OCI-LY1 (cell line): ENCODE data around the gene NLRP6.

Source experiments
- EZH2 ChIP-seq: fragments of 200-600 bp; sonication (generic), shearing (Covaris generic); IDR thresholded peaks from 2 replicates; pipeline ENCODE4 v1.8.0; 2017; ENCODE audit warnings: borderline replicate concordance, mixed run types, mild to moderate bottlenecking, antibody characterized with exemption, low read length, moderate library complexity, mixed read lengths
- TF ChIP-seq, protein P1 (sequence below): fragments of 200-600 bp; sonication (generic), shearing (Covaris generic); IDR thresholded peaks from 2 replicates; pipeline ENCODE4 v1.5.1; 2017; ENCODE audit warnings: mild to moderate bottlenecking, antibody characterized with exemption, low read length, moderate library complexity, mixed read lengths

DNA sequence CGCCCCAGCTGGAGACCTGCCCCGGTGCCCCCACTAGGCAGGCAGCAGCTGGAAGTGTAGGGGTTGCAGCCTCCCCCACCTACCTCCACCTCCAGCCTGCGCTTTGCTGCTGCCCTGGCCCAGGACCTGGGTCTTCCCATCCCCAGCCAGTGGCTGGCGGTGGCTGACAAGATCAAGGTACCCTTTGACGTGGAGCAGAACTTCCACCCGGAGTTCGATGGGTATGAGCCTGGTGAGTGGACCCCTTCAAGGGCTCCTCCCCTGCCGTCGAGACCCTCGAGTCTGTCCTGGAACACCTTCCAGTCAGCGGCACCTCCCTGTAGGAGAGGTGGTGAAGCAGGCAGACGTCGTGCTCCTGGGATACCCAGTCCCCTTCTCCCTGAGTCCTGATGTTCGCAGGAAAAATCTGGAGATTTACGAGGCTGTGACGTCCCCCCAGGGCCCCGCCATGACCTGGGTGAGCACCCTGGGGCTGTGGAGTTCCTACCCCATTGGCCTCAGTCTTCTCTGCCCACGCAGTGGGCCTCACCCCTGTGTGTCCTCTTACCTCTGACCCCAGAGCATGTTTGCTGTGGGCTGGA, 15.2 kb downstream of the NLRP6 start:
- no peak for TF ChIP-seq EZH2
- TF ChIP-seq, protein P1, sequence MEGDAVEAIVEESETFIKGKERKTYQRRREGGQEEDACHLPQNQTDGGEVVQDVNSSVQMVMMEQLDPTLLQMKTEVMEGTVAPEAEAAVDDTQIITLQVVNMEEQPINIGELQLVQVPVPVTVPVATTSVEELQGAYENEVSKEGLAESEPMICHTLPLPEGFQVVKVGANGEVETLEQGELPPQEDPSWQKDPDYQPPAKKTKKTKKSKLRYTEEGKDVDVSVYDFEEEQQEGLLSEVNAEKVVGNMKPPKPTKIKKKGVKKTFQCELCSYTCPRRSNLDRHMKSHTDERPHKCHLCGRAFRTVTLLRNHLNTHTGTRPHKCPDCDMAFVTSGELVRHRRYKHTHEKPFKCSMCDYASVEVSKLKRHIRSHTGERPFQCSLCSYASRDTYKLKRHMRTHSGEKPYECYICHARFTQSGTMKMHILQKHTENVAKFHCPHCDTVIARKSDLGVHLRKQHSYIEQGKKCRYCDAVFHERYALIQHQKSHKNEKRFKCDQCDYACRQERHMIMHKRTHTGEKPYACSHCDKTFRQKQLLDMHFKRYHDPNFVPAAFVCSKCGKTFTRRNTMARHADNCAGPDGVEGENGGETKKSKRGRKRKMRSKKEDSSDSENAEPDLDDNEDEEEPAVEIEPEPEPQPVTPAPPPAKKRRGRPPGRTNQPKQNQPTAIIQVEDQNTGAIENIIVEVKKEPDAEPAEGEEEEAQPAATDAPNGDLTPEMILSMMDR, result no peak
